ENCODE measurements around the gene DHX15.

GRCh38 chr4:24605216-24605615, 20.9 kb upstream of the DHX15 start:
- no peak for TF ChIP-seq EZH2 (IDR thresholded peaks at IDR 0.05; ENCODE audit: insufficient read depth, poor library complexity, severe bottlenecking)
- TF ChIP-seq EZH2phosphoT487 (IDR thresholded peaks at IDR 0.05; ENCODE audit: insufficient read depth, low read depth), result no peak

All from GM23248 (cell line).